Natural killer cell (primary cell): ENCODE data around the gene RFX4. TPM values are rescaled to one million over a fixed set of nuclear protein-coding genes. Genes with fewer than 3 reads are reported as not detected.

Experiments
- ATAC-seq, 3 donors: fragments of 150-1000 bp in 2 of 3; fragments of 200-7000 bp in 1 of 3; cut with Tn5 transposase; 1 replicate in 1 of 3; 2 replicates in 2 of 3; pipeline ENCODE4 v1.10.0; 2021; ENCODE audit warnings: mild to moderate bottlenecking in 2 of 3, moderate library complexity in 2 of 3
- DNase-seq, 2 donors: peaks; one replicate each; pipeline versions ENCODE4 v3.0.0 to v3.0.0-alpha.2; 2013 to 2021; ENCODE audit warnings: mixed read lengths in 1 of 2
- H3K27ac ChIP-seq: one replicate; pipeline ENCODE4 v1.5.1; 2013; ENCODE audit warnings: mild to moderate bottlenecking, low read length
- H3K27me3 ChIP-seq: one replicate; pipeline ENCODE4 v1.6.1; 2013; ENCODE audit warnings: low read length; ENCODE audit not compliant: control insufficient read depth, insufficient read depth
- H3K36me3 ChIP-seq: one replicate; pipeline ENCODE4 v1.6.1; 2013; ENCODE audit warnings: low read length; ENCODE audit not compliant: control insufficient read depth, insufficient read depth
- H3K4me1 ChIP-seq: one replicate; pipeline ENCODE4 v1.6.1; 2013; ENCODE audit warnings: low read length; ENCODE audit not compliant: control insufficient read depth, insufficient read depth
- H3K4me3 ChIP-seq: one replicate; pipeline ENCODE4 v1.5.1; 2013; ENCODE audit warnings: low read length
- H3K9me3 ChIP-seq: one replicate; pipeline ENCODE4 v1.6.1; 2013; ENCODE audit warnings: low read length; ENCODE audit not compliant: control insufficient read depth, insufficient read depth
- H3K27ac Mint-ChIP-seq, 2 donors: one replicate each; pipeline ENCODE4 v1.8.0; 2022; ENCODE audit warnings: mild to moderate bottlenecking in 2 of 2, mixed read lengths in 2 of 2, moderate library complexity in 1 of 2
- H3K27me3 Mint-ChIP-seq, 2 donors: one replicate each; pipeline ENCODE4 v1.8.0; 2022; ENCODE audit warnings: low read depth in 2 of 2, mixed read lengths in 2 of 2
- H3K36me3 Mint-ChIP-seq: one replicate; pipeline ENCODE4 v1.8.0; 2022; ENCODE audit warnings: mixed read lengths
- H3K4me1 Mint-ChIP-seq, 2 donors: one replicate each; pipeline ENCODE4 v1.8.0; 2022; ENCODE audit warnings: mixed read lengths in 2 of 2
- H3K4me3 Mint-ChIP-seq: one replicate; pipeline ENCODE4 v1.8.0; 2022; ENCODE audit warnings: mild to moderate bottlenecking, moderate library complexity, mixed read lengths
- H3K9me3 Mint-ChIP-seq, 2 donors: one replicate each; pipeline ENCODE4 v1.8.0; 2022; ENCODE audit warnings: mixed read lengths in 2 of 2
- CTCF ChIP-seq: fragments of 200-600 bp; IDR thresholded peaks from one replicate; pipeline ENCODE4 v1.8.0; 2022; ENCODE audit warnings: antibody characterized with exemption
- WGBS: methylation state at CpG from one replicate; pipeline ENCODE4 v1.1.7; 2013; ENCODE audit warnings: missing lambda C conversion rate; ENCODE audit not compliant: insufficient coverage; 5-methylcytosine and 5-hydroxymethylcytosine counted together
- intact Hi-C: fragments of 100-400 bp; cut with micrococcal nuclease; formaldehyde crosslinking; loops from one replicate; pipeline ENCODE4 v1.14.2; 2022
- total RNA-seq, 4 donors: library from RNA; stranded (reverse); fragments of 120-200 nt in 1 of 4; gene quantifications; one replicate each; pipeline versions ENCODE4 v1.2.3 to v1.2.4, GENCODE V29; 2013 to 2022

The RFX4 gene
- total RNA-seq, 3 donors from 2014 or later (not counting 1 experiment from before 2014, with no cell fraction given), result not detected

DNA sequence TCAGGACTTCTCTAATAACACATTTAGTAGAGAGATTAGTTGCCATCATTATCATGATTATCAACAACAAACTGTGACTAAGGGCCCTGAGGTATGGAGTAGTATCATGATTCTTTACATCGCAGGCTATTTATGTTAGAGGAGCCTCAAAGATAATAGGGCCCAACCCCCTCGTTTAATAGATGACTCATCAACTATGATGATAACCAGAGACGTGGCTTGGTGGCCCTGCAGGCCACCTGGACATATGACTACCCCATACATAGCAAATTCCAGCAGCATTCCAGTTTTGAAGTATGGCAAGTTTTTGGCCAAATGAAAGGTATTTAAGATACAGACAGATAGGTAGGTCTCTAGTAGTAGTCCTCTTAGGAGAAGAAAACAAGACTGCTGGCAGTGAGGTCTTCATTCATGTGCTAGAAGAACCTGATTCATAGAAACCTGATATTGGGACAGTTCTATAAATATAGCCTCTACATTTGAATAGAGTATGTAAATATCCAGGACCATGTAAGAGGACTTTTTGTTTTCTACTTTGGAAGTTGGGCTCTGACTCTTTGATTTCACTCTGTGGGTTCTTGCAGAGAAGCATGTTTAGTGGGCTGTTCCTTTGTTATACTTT, 197.3 kb downstream of the RFX4 start:
- no peak overlapping the region for H3K27ac ChIP-seq
- Mint-ChIP-seq H3K27ac (no peak overlapping the region), H3K4me1 (peaks cover 34 to 38% of the 10 kb centered on the region in 2 donors), H3K4me3 (no peak overlapping the region), H3K27me3 (no peaks in the 10 kb centered on the region), H3K9me3 (no peaks in the 10 kb centered on the region), H3K36me3 (no peaks in the 10 kb centered on the region)
- intact Hi-C loops, result no loop called here
- no peaks in the 10 kb centered on the region for H3K9me3 ChIP-seq
- ATAC-seq (no peak), DNase-seq (no peak)
- no peaks in the 10 kb centered on the region for H3K27me3 ChIP-seq
- peaks cover 2% of the 10 kb centered on the region for H3K4me1 ChIP-seq
- WGBS, result 96% methylated on average over 3 of the region's 3 CpGs
- H3K36me3 ChIP-seq, result peaks cover 2% of the 10 kb centered on the region
- no peak overlapping the region for H3K4me3 ChIP-seq
- no peak for TF ChIP-seq CTCF

GRCh38 chr12:106782619-106783018, 199.8 kb downstream of the RFX4 start:
- no peaks in the 10 kb centered on the region for H3K27me3 Mint-ChIP-seq
- TF ChIP-seq CTCF, result no peak
- H3K9me3 Mint-ChIP-seq, result no peaks in the 10 kb centered on the region
- H3K27ac Mint-ChIP-seq, result no peak overlapping the region
- no peak for ATAC-seq
- no peak overlapping the region for H3K4me3 ChIP-seq
- DNase-seq, result no peak
- no peak overlapping the region for H3K4me3 Mint-ChIP-seq
- H3K4me1 ChIP-seq, result no peaks in the 10 kb centered on the region
- WGBS, result 93% methylated on average over 1 of the region's 1 CpG
- intact Hi-C loops, result no loop called here
- peaks cover 4% of the 10 kb centered on the region for H3K36me3 ChIP-seq
- H3K36me3 Mint-ChIP-seq, result no peaks in the 10 kb centered on the region
- no peaks in the 10 kb centered on the region for H3K27me3 ChIP-seq
- H3K4me1 Mint-ChIP-seq, result peaks cover 16 to 18% of the 10 kb centered on the region in 2 donors
- H3K27ac ChIP-seq, result no peak overlapping the region
- H3K9me3 ChIP-seq, result no peaks in the 10 kb centered on the region

- Mint-ChIP-seq H3K9me3 (no peaks in the 10 kb centered on the region), H3K36me3 (no peaks in the 10 kb centered on the region), H3K4me1 (peaks cover 16 to 18% of the 10 kb centered on the region in 2 donors), H3K27ac (no peak overlapping the region), H3K27me3 (no peaks in the 10 kb centered on the region), H3K4me3 (no peak overlapping the region)
- ATAC-seq (no peak), DNase-seq (no peak)
- Histone ChIP-seq H3K36me3 (peaks cover 4% of the 10 kb centered on the region), H3K27me3 (no peaks in the 10 kb centered on the region), H3K4me3 (no peak overlapping the region), H3K9me3 (no peaks in the 10 kb centered on the region), H3K27ac (no peak overlapping the region), H3K4me1 (no peaks in the 10 kb centered on the region)
- WGBS, result 97% methylated on average over 4 of the region's 5 CpGs
- TF ChIP-seq CTCF, result no peak
- intact Hi-C loops, result no loop called here
Measured at GRCh38 chr12:106783515-106783914, 200.7 kb downstream of the RFX4 start.

GRCh38 chr12:106790020-106790419, 207.2 kb downstream of the RFX4 start:
- no peak for TF ChIP-seq CTCF
- H3K4me1 ChIP-seq, result no peaks in the 10 kb centered on the region
- H3K9me3 ChIP-seq, result no peaks in the 10 kb centered on the region
- H3K4me3 ChIP-seq, result no peak overlapping the region
- H3K36me3 ChIP-seq, result peaks cover 9% of the 10 kb centered on the region
- H3K27me3 Mint-ChIP-seq, result no peaks in the 10 kb centered on the region
- no peaks in the 10 kb centered on the region for H3K36me3 Mint-ChIP-seq
- no peaks in the 10 kb centered on the region for H3K9me3 Mint-ChIP-seq
- no peak overlapping the region for H3K4me3 Mint-ChIP-seq
- DNase-seq, result peak in 1 of 2 donors; percentile 15
- H3K27me3 ChIP-seq, result no peaks in the 10 kb centered on the region
- intact Hi-C loops, result no loop called here
- H3K27ac Mint-ChIP-seq, result no peak overlapping the region
- no peak overlapping the region for H3K27ac ChIP-seq
- ATAC-seq, result no peak
- peaks cover 0 to 5% of the 10 kb centered on the region in 2 donors for H3K4me1 Mint-ChIP-seq
- 85% methylated on average over 1 of the region's 2 CpGs for WGBS
